ENCODE data around the gene TMEM215. TPM values are rescaled to one million over a fixed set of nuclear protein-coding genes. Genes with fewer than 3 reads are reported as not detected.

Gene TMEM215
- total and polyA plus RNA-seq, 2 donors (not counting 1 experiment from before 2014, with no cell fraction given), result not detected

- H3K27ac Mint-ChIP-seq, result no peak overlapping the region
- H4K20me1 ChIP-seq (ENCODE audit: control insufficient read depth, insufficient read depth, low read length, poor library complexity, severe bottlenecking), result no peaks in the 10 kb centered on the region
- no peak overlapping the region for H3K4me2 ChIP-seq (replicated peaks; ENCODE audit: low read depth, low read length, poor library complexity, severe bottlenecking)
- ATAC-seq (ENCODE audit: low read depth), result no peak
- H3K27me3 Mint-ChIP-seq, result peaks cover 5% of the 10 kb centered on the region
- H3K9ac ChIP-seq (ENCODE audit: low read length), result no peak overlapping the region
- H3K27me3 ChIP-seq (replicated peaks in 1 of 4; ENCODE audit: control extremely low read depth in 1 of 4, control insufficient read depth in 3 of 4, insufficient read depth in 4 of 4, low read length in 3 of 4), result no peaks in the 10 kb centered on the region
- H3K36me3 ChIP-seq (replicated peaks in 1 of 2; ENCODE audit: control extremely low read depth in 1 of 2, control insufficient read depth in 1 of 2, extremely low read depth in 1 of 2, insufficient read depth in 2 of 2, low read length in 1 of 2), result no peaks in the 10 kb centered on the region
- no peak for TF ChIP-seq CTCF (IDR thresholded peaks at IDR 0.05)
- no peak for TF ChIP-seq EZH2 (IDR thresholded peaks at IDR 0.05; ENCODE audit: borderline replicate concordance, insufficient read depth, low read depth, low read length, poor library complexity, severe bottlenecking)
- H3K27ac ChIP-seq (ENCODE audit: low read length in 2 of 2), result no peak overlapping the region
- H3K4me1 ChIP-seq (ENCODE audit: control insufficient read depth in 2 of 2, insufficient read depth in 2 of 2, low read length in 2 of 2), result no peaks in the 10 kb centered on the region
- H2AFZ ChIP-seq (ENCODE audit: insufficient read depth, low read depth, low read length, poor library complexity, severe bottlenecking), result no peak overlapping the region
- CTCF ChIA-PET, result no interaction called here
- no peaks in the 10 kb centered on the region for H3K4me1 Mint-ChIP-seq
- no peak overlapping the region for H3K4me3 Mint-ChIP-seq
- no peak for DNase-seq
- whole genome bisulfite sequencing (ENCODE audit: insufficient coverage), result 60% methylated on average over 2 of the region's 4 CpGs
- intact Hi-C loops (cut with micrococcal nuclease), result no loop called here
- H3K79me2 ChIP-seq (ENCODE audit: control insufficient read depth, insufficient read depth, low read length), result no peaks in the 10 kb centered on the region
- peaks cover 0 to 4% (median 0%) of the 10 kb centered on the region in 3 donors for H3K9me3 ChIP-seq (ENCODE audit: control extremely low read depth in 1 of 3, control insufficient read depth in 2 of 3, insufficient read depth in 1 of 3, low read length in 2 of 3)
- H3K4me3 ChIP-seq (ENCODE audit: control extremely low read depth in 1 of 5, extremely low read depth in 1 of 5, insufficient read depth in 1 of 5, low read depth in 2 of 5, low read length in 4 of 5), result no peak overlapping the region
- POLR2A ChIA-PET, result no interaction called here
- H3K9me3 Mint-ChIP-seq (ENCODE audit: insufficient read depth), result peaks cover 5% of the 10 kb centered on the region
These were observed 41.6 kb upstream of the TMEM215 start for GRCh38 chr9:32741706-32742105.

GRCh38 chr9:32742296-32742695 lies 41.0 kb upstream of the TMEM215 start:
- peaks cover 5% of the 10 kb centered on the region for H3K9me3 Mint-ChIP-seq (ENCODE audit: insufficient read depth)
- WGBS (ENCODE audit: insufficient coverage), result 92% methylated on average over 1 of the region's 2 CpGs
- H3K27me3 Mint-ChIP-seq, result peaks cover 5% of the 10 kb centered on the region
- Histone ChIP-seq H3K27ac (ENCODE audit: low read length in 2 of 2) (no peak overlapping the region), H3K4me2 (replicated peaks; ENCODE audit: low read depth, low read length, poor library complexity, severe bottlenecking) (no peak overlapping the region), H3K9ac (ENCODE audit: low read length) (no peak overlapping the region), H3K4me1 (ENCODE audit: control insufficient read depth in 2 of 2, insufficient read depth in 2 of 2, low read length in 2 of 2) (no peaks in the 10 kb centered on the region), H3K36me3 (replicated peaks in 1 of 2; ENCODE audit: control extremely low read depth in 1 of 2, control insufficient read depth in 1 of 2, extremely low read depth in 1 of 2, insufficient read depth in 2 of 2, low read length in 1 of 2) (no peaks in the 10 kb centered on the region), H3K79me2 (ENCODE audit: control insufficient read depth, insufficient read depth, low read length) (no peaks in the 10 kb centered on the region), H4K20me1 (ENCODE audit: control insufficient read depth, insufficient read depth, low read length, poor library complexity, severe bottlenecking) (no peaks in the 10 kb centered on the region), H3K9me3 (ENCODE audit: control extremely low read depth in 1 of 3, control insufficient read depth in 2 of 3, insufficient read depth in 1 of 3, low read length in 2 of 3) (peaks cover 0 to 4% (median 0%) of the 10 kb centered on the region in 3 donors), H3K27me3 (replicated peaks in 1 of 4; ENCODE audit: control extremely low read depth in 1 of 4, control insufficient read depth in 3 of 4, insufficient read depth in 4 of 4, low read length in 3 of 4) (no peaks in the 10 kb centered on the region), H3K4me3 (ENCODE audit: control extremely low read depth in 1 of 5, extremely low read depth in 1 of 5, insufficient read depth in 1 of 5, low read depth in 2 of 5, low read length in 4 of 5) (no peak overlapping the region), H2AFZ (ENCODE audit: insufficient read depth, low read depth, low read length, poor library complexity, severe bottlenecking) (no peak overlapping the region)
- ChIA-PET CTCF (no interaction called here), POLR2A (no interaction called here)
- intact Hi-C loops (cut with micrococcal nuclease), result no loop called here
- no peak overlapping the region for H3K4me3 Mint-ChIP-seq
- no peaks in the 10 kb centered on the region for H3K4me1 Mint-ChIP-seq
- no peak overlapping the region for H3K27ac Mint-ChIP-seq
- ATAC-seq (ENCODE audit: low read depth), result no peak
- DNase-seq, result no peak
- TF ChIP-seq EZH2 (IDR thresholded peaks at IDR 0.05; ENCODE audit: borderline replicate concordance, insufficient read depth, low read depth, low read length, poor library complexity, severe bottlenecking) (no peak), CTCF (IDR thresholded peaks at IDR 0.05) (no peak)

Data from B cell (primary cell).